RWPE2 (cell line): ENCODE results near the gene SPON1.

ENCODE experiments used
- ATAC-seq: fragments of 200-7000 bp; cut with Tn5 transposase; 3 replicates; pipeline ENCODE4 v1.9.1; 2021; ENCODE audit warnings: low read depth
- DNase-seq: peaks from one replicate; pipeline ENCODE4 v3.0.0-alpha.2; 2020; ENCODE audit warnings: low spot score
- H3K27ac ChIP-seq: fragments of 450-650 bp; 2 replicates; pipeline ENCODE4 v1.5.1; 2017; ENCODE audit warnings: mild to moderate bottlenecking; ENCODE audit not compliant: poor library complexity, severe bottlenecking
- H3K27me3 ChIP-seq: fragments of 250-450 bp; sonication (Bioruptor Pico); 2 replicates; pipeline ENCODE4 v1.5.1; 2021; ENCODE audit warnings: mild to moderate bottlenecking, moderate library complexity; ENCODE audit not compliant: insufficient read depth, poor library complexity, severe bottlenecking
- H3K36me3 ChIP-seq: fragments of 250-450 bp; sonication (Bioruptor Pico); 2 replicates; pipeline ENCODE4 v1.5.1; 2020; ENCODE audit warnings: low read depth, mild to moderate bottlenecking, moderate library complexity
- H3K4me1 ChIP-seq: fragments of 250-450 bp; sonication (Bioruptor Pico); 2 replicates; pipeline ENCODE4 v1.5.1; 2021; ENCODE audit warnings: mild to moderate bottlenecking, moderate library complexity; ENCODE audit not compliant: insufficient read depth, poor library complexity, severe bottlenecking
- H3K4me3 ChIP-seq: fragments of 250-450 bp; sonication (Bioruptor Pico); 2 replicates; pipeline ENCODE4 v1.5.1; 2021; ENCODE audit warnings: mild to moderate bottlenecking, moderate library complexity; ENCODE audit not compliant: severe bottlenecking
- H3K9me3 ChIP-seq: fragments of 250-450 bp; sonication (Bioruptor Pico); 2 replicates; pipeline ENCODE4 v1.5.1; 2021; ENCODE audit warnings: mild to moderate bottlenecking, moderate library complexity; ENCODE audit not compliant: severe bottlenecking
- TF ChIP-seq, protein P1 (sequence below): fragments of 450-650 bp; IDR thresholded peaks from one replicate; pipeline ENCODE4 v1.5.1; 2017; ENCODE audit warnings: mild to moderate bottlenecking, moderate library complexity; ENCODE audit not compliant: poor library complexity, severe bottlenecking

SPON1 gene

DNA sequence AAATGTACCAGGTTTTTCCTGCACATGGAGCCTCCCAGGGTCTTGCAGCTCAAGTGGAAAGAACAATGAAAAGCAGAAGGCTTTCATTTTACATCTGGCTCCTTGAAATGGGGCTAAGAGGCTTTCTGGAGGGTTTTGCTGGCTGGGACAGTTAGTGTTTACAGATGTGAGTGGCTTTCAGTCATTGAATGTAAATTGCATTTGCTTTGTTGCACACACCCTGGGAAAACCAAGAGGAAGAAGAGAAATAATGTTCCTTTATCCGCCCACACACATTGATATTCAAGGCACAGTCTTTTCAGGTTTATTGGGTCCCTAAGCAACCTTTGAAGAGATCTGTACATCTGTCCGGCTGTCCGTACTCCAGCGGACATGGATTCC, 144.5 kb downstream of the SPON1 start:
- H3K9me3 ChIP-seq: no peaks in the 10 kb centered on the region
- H3K27ac ChIP-seq: no peak overlapping the region
- no peak for ATAC-seq
- DNase-seq: no peak
- H3K4me3 ChIP-seq: no peak overlapping the region
- no peaks in the 10 kb centered on the region for H3K36me3 ChIP-seq
- H3K4me1 ChIP-seq: no peaks in the 10 kb centered on the region
- peaks cover 5% of the 10 kb centered on the region for H3K27me3 ChIP-seq
- TF ChIP-seq, protein P1, sequence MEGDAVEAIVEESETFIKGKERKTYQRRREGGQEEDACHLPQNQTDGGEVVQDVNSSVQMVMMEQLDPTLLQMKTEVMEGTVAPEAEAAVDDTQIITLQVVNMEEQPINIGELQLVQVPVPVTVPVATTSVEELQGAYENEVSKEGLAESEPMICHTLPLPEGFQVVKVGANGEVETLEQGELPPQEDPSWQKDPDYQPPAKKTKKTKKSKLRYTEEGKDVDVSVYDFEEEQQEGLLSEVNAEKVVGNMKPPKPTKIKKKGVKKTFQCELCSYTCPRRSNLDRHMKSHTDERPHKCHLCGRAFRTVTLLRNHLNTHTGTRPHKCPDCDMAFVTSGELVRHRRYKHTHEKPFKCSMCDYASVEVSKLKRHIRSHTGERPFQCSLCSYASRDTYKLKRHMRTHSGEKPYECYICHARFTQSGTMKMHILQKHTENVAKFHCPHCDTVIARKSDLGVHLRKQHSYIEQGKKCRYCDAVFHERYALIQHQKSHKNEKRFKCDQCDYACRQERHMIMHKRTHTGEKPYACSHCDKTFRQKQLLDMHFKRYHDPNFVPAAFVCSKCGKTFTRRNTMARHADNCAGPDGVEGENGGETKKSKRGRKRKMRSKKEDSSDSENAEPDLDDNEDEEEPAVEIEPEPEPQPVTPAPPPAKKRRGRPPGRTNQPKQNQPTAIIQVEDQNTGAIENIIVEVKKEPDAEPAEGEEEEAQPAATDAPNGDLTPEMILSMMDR: no peak

DNA sequence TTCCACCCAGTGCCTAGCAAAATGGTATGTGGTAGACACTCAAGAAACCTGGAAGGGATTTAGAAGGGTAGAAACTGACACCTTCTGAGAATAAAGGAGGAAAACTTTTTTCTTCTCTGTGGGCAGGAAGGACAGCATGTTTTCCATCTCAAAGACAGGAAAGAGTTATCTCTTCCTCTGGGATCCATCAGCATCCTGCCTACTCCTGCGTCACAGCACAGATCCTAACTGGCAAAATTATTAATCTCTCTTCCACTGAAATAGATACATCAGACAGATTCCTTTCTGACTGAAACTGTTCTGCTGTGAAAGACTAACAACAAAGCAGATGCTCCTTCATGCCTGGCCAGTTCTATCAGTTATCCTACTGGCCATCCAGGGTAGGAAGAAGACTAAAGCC, 147.2 kb downstream of the SPON1 start:
- no peaks in the 10 kb centered on the region for H3K36me3 ChIP-seq
- no peak overlapping the region for H3K4me3 ChIP-seq
- DNase-seq (no peak), ATAC-seq (no peak)
- no peaks in the 10 kb centered on the region for H3K9me3 ChIP-seq
- H3K27ac ChIP-seq: no peak overlapping the region
- TF ChIP-seq, protein P1: no peak
- H3K27me3 ChIP-seq: no peaks in the 10 kb centered on the region
- H3K4me1 ChIP-seq: no peaks in the 10 kb centered on the region

DNA sequence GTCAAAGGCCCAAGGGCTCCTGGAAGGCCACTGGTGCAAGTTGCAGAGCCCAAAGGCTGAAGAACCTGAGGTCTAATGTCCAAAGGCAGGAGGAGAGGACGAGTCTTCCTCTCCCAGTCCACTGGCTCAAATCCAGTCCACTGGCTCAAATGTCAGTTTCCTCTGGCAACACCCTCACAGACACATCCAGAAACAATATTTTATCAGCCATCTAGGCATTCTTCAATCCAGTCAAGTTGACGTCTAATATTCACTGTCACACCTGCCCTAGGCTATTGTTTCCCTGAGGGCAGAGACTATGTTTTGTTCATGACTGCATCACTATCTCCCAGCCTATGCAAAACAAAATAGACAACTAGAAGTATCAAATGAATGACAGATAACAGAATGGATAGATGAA, 148.1 kb downstream of the SPON1 start:
- TF ChIP-seq, protein P1: no peak
- Histone ChIP-seq H3K4me3 (no peak overlapping the region), H3K9me3 (no peaks in the 10 kb centered on the region), H3K27ac (no peak overlapping the region), H3K36me3 (no peaks in the 10 kb centered on the region), H3K4me1 (no peaks in the 10 kb centered on the region), H3K27me3 (no peaks in the 10 kb centered on the region)
- no peak for ATAC-seq
- DNase-seq: no peak

DNA sequence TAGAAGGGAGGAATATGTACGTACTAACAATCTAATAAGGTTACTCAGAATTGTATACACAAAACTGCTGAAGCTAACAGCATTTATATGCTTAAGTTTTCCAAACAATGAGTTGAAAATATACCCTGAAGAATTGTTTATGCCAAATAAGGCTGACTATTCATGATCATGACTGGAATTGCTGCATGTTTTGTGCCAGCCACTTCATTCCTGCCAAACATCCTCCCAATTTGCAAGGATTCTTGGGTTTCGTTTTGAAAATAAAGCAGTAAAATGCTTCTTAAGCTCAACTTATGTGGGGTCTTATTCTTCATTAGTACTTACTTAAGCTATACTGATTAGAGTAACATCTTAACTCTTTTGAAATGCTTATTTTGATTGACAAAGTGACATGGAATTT, 149.0 kb downstream of the SPON1 start:
- DNase-seq: no peak
- no peaks in the 10 kb centered on the region for H3K27me3 ChIP-seq
- H3K27ac ChIP-seq: no peak overlapping the region
- no peaks in the 10 kb centered on the region for H3K4me1 ChIP-seq
- H3K4me3 ChIP-seq: no peak overlapping the region
- no peaks in the 10 kb centered on the region for H3K9me3 ChIP-seq
- no peak for ATAC-seq
- no peaks in the 10 kb centered on the region for H3K36me3 ChIP-seq
- TF ChIP-seq, protein P1: no peak

DNA sequence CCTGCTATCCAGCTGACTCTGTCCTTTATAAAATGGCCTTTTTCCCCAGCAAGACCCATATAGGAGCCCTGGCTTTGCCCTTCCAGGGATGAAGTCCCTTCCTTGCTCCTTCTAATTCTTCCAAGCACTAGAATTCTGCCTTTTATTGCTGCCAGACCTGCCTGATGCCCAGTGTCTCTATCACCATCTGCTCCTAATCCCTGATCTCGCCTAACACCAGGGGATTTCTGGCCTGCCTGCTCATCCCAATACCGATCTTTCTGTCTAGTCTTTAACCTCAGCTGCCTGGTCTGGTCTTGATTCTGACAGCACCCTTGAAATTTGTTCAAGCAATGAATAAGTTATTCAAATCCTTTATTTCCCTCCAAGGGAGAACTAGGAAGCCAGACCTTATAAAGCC, 150.2 kb downstream of the SPON1 start:
- no peak overlapping the region for H3K4me3 ChIP-seq
- H3K27me3 ChIP-seq: no peaks in the 10 kb centered on the region
- no peaks in the 10 kb centered on the region for H3K9me3 ChIP-seq
- H3K4me1 ChIP-seq: no peaks in the 10 kb centered on the region
- DNase-seq: no peak
- no peak for ATAC-seq
- H3K27ac ChIP-seq: no peak overlapping the region
- TF ChIP-seq, protein P1: no peak
- no peaks in the 10 kb centered on the region for H3K36me3 ChIP-seq
